ENCODE results near the gene CWF19L2. TPM values are rescaled to one million over a fixed set of nuclear protein-coding genes. Genes with fewer than 3 reads are reported as not detected.

The CWF19L2 gene
- total RNA-seq, 1 donor from 2014 or later = 9.0 TPM

DNA sequence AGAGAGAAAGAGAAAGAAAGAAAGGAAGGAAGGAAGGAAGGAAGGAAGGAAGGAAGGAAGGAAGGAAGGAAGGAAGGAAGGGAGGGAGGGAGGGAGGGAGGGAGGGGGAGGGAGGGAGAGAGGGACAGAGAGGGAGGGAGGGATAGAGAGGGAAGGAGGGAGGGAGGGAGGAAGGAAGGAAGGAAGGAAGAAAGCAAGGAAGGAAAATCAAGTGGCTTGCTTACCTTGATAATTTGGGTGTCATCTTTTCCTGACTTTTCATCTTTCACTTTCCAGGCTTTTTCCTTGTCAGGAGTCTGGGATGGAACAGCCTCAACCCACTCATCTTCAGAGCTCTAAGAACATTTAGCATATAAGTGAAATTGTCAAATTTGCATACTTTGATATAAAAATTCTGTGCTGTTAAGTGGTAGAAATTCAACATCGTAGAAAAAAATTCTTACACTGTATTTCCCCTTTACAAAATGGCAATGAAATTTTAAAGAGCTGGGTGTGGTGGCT lies 14.9 kb downstream of the CWF19L2 start:
- H3K4me3 ChIP-seq (ENCODE audit: insufficient read depth, low read depth, low read length) = no peak overlapping the region

DNA sequence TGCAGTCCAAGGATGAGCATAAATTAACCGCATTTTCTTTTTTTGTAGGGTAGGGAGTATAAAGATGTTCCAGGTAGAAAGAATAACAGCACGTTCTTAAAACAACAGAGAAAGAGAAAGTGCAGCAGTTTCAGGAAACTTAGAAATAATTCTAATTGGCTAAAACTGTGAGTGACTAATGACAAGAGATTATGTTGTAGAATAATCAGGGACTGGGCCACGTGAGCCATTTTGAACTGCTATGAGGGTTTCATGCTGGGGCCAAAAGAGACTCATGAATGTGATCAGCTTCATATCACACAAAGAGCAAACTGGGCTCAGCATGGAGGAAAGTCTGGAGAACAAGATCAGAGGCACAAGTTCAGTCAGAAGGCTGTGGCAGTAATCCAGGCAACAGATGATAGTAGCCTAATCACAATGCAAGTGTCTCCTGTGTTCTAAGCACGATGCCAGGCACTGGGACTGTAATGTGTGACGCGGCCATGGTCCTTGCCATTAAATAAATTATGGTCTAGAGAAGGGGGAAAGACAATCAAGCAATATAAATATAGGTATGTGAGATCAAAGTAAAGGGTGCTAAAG lies 17.9 kb downstream of the CWF19L2 start:
- no peak for DNase-seq (ENCODE audit: low read depth)
- Histone ChIP-seq H3K4me2 (ENCODE audit: low read length) (no peak overlapping the region), H3K9me3 (ENCODE audit: insufficient read depth, low read depth, low read length) (no peaks in the 10 kb centered on the region), H3K4me1 (ENCODE audit: insufficient read depth, low read length) (no peaks in the 10 kb centered on the region), H3K27me3 (ENCODE audit: insufficient read depth, low read length) (no peaks in the 10 kb centered on the region), H3K4me3 (ENCODE audit: insufficient read depth, low read depth, low read length) (no peak overlapping the region), H3K36me3 (ENCODE audit: insufficient read depth, low read length) (peaks cover 9% of the 10 kb centered on the region), H4K20me1 (ENCODE audit: insufficient read depth, low read length) (no peaks in the 10 kb centered on the region), H2AFZ (ENCODE audit: low read depth, low read length) (no peak overlapping the region), H3K27ac (ENCODE audit: low read depth, low read length) (no peak overlapping the region), H3K9ac (ENCODE audit: low read length) (no peak overlapping the region), H3K79me2 (ENCODE audit: insufficient read depth, low read length) (no peaks in the 10 kb centered on the region)
- H3K27ac Mint-ChIP-seq (ENCODE audit: unreplicated experiment) = no peak overlapping the region
- H3K4me3 Mint-ChIP-seq (ENCODE audit: unreplicated experiment) = no peak overlapping the region
- no peak for FAIRE-seq
- H3K27me3 Mint-ChIP-seq (ENCODE audit: low read depth, unreplicated experiment) = no peaks in the 10 kb centered on the region
- H3K9me3 Mint-ChIP-seq (ENCODE audit: unreplicated experiment) = no peaks in the 10 kb centered on the region
- H3K36me3 Mint-ChIP-seq (ENCODE audit: low read depth, unreplicated experiment) = peaks cover 3% of the 10 kb centered on the region
- no peaks in the 10 kb centered on the region for H3K4me1 Mint-ChIP-seq (ENCODE audit: low read depth, unreplicated experiment)
- no peak for TF ChIP-seq EZH2 (IDR thresholded peaks at IDR 0.05; ENCODE audit: insufficient read depth, low read length)
- TF ChIP-seq, protein P1, sequence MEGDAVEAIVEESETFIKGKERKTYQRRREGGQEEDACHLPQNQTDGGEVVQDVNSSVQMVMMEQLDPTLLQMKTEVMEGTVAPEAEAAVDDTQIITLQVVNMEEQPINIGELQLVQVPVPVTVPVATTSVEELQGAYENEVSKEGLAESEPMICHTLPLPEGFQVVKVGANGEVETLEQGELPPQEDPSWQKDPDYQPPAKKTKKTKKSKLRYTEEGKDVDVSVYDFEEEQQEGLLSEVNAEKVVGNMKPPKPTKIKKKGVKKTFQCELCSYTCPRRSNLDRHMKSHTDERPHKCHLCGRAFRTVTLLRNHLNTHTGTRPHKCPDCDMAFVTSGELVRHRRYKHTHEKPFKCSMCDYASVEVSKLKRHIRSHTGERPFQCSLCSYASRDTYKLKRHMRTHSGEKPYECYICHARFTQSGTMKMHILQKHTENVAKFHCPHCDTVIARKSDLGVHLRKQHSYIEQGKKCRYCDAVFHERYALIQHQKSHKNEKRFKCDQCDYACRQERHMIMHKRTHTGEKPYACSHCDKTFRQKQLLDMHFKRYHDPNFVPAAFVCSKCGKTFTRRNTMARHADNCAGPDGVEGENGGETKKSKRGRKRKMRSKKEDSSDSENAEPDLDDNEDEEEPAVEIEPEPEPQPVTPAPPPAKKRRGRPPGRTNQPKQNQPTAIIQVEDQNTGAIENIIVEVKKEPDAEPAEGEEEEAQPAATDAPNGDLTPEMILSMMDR (IDR thresholded peaks at IDR 0.05; ENCODE audit: insufficient read depth, low read depth, low read length) = no peak

More for the DNA sequence above, 14.9 kb downstream of the CWF19L2 start:
- Histone ChIP-seq H3K27me3 (ENCODE audit: insufficient read depth, low read length) (no peaks in the 10 kb centered on the region), H3K36me3 (ENCODE audit: insufficient read depth, low read length) (peaks cover 9% of the 10 kb centered on the region), H3K4me2 (ENCODE audit: low read length) (no peak overlapping the region), H3K9me3 (ENCODE audit: insufficient read depth, low read depth, low read length) (no peaks in the 10 kb centered on the region), H3K4me1 (ENCODE audit: insufficient read depth, low read length) (no peaks in the 10 kb centered on the region), H3K9ac (ENCODE audit: low read length) (no peak overlapping the region), H3K79me2 (ENCODE audit: insufficient read depth, low read length) (peaks cover 17% of the 10 kb centered on the region), H2AFZ (ENCODE audit: low read depth, low read length) (no peak overlapping the region), H4K20me1 (ENCODE audit: insufficient read depth, low read length) (no peaks in the 10 kb centered on the region), H3K27ac (ENCODE audit: low read depth, low read length) (no peak overlapping the region)
- Mint-ChIP-seq H3K9me3 (ENCODE audit: unreplicated experiment) (no peaks in the 10 kb centered on the region), H3K4me3 (ENCODE audit: unreplicated experiment) (no peak overlapping the region), H3K27ac (ENCODE audit: unreplicated experiment) (no peak overlapping the region), H3K27me3 (ENCODE audit: low read depth, unreplicated experiment) (no peaks in the 10 kb centered on the region), H3K36me3 (ENCODE audit: low read depth, unreplicated experiment) (peaks cover 7% of the 10 kb centered on the region), H3K4me1 (ENCODE audit: low read depth, unreplicated experiment) (no peaks in the 10 kb centered on the region)
- DNase-seq (ENCODE audit: low read depth) = no peak
- FAIRE-seq = no peak
- TF ChIP-seq EZH2 (IDR thresholded peaks at IDR 0.05; ENCODE audit: insufficient read depth, low read length) = no peak
- TF ChIP-seq, protein P1 (IDR thresholded peaks at IDR 0.05; ENCODE audit: insufficient read depth, low read depth, low read length) = no peak

DNA sequence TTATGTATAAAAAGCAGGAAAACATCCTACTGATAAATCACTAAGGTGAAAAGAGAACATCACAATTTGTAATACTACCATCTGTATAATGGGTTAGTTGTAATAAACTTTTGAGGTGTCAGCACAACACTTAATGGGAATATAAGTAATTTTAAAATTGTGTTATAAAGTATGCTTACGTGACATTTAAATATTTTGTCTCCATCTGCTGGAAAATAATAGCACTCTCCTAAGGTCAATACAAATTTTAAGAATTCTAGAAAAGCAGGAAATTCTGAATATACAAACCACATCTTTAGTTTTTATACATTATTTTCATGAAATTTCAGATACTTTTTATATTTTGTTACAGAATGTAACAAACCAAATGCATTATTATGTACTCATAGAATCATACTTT lies 19.5 kb downstream of the CWF19L2 start:
- no peak overlapping the region for H3K27ac ChIP-seq (ENCODE audit: low read depth, low read length)
- H3K4me3 ChIP-seq (ENCODE audit: insufficient read depth, low read depth, low read length) = no peak overlapping the region
- no peaks in the 10 kb centered on the region for H3K27me3 ChIP-seq (ENCODE audit: insufficient read depth, low read length)
- no peaks in the 10 kb centered on the region for H3K9me3 ChIP-seq (ENCODE audit: insufficient read depth, low read depth, low read length)
- Mint-ChIP-seq H3K9me3 (ENCODE audit: unreplicated experiment) (no peaks in the 10 kb centered on the region), H3K27ac (ENCODE audit: unreplicated experiment) (no peak overlapping the region), H3K4me1 (ENCODE audit: low read depth, unreplicated experiment) (no peaks in the 10 kb centered on the region), H3K27me3 (ENCODE audit: low read depth, unreplicated experiment) (no peaks in the 10 kb centered on the region), H3K4me3 (ENCODE audit: unreplicated experiment) (no peak overlapping the region), H3K36me3 (ENCODE audit: low read depth, unreplicated experiment) (no peaks in the 10 kb centered on the region)
- no peaks in the 10 kb centered on the region for H3K4me1 ChIP-seq (ENCODE audit: insufficient read depth, low read length)
- no peak for FAIRE-seq
- no peak for TF ChIP-seq EZH2 (IDR thresholded peaks at IDR 0.05; ENCODE audit: insufficient read depth, low read length)
- TF ChIP-seq, protein P1 (IDR thresholded peaks at IDR 0.05; ENCODE audit: insufficient read depth, low read depth, low read length) = no peak
- DNase-seq (ENCODE audit: low read depth) = no peak
- peaks cover 9% of the 10 kb centered on the region for H3K36me3 ChIP-seq (ENCODE audit: insufficient read depth, low read length)
- H3K4me2 ChIP-seq (ENCODE audit: low read length) = no peak overlapping the region
- no peak overlapping the region for H2AFZ ChIP-seq (ENCODE audit: low read depth, low read length)
- H3K79me2 ChIP-seq (ENCODE audit: insufficient read depth, low read length) = no peaks in the 10 kb centered on the region
- H4K20me1 ChIP-seq (ENCODE audit: insufficient read depth, low read length) = no peaks in the 10 kb centered on the region
- H3K9ac ChIP-seq (ENCODE audit: low read length) = no peak overlapping the region

Data from astrocyte (in vitro differentiated cells and primary cell).